Ovary (tissue), 3 donors: ENCODE measurements around the gene LTB4R.

ENCODE experiments used
- CTCF ChIP-seq, 3 donors: fragments of 450-650 bp in 2 of 3; fragments of 200-600 bp in 1 of 3; IDR thresholded peaks; one replicate each; pipeline versions ENCODE4 v1.5.1 to v1.8.0; 2016 to 2022; ENCODE audit warnings: antibody characterized with exemption in 3 of 3, mild to moderate bottlenecking in 1 of 3
- EP300 ChIP-seq: sonication (generic); formaldehyde crosslinking; IDR thresholded peaks from one replicate; pipeline ENCODE4 v1.6.1; 2017; ENCODE audit warnings: antibody characterized with exemption
- POLR2A ChIP-seq: fragments of 450-650 bp; IDR thresholded peaks from one replicate; pipeline ENCODE4 v1.6.1; 2017; ENCODE audit warnings: antibody characterized with exemption, mild to moderate bottlenecking, moderate library complexity
- donor health status: DM: no; HTN: no; CAD: no.

GRCh38 chr14:24323341-24323740 lies 12.0 kb downstream of the LTB4R start:
- TF ChIP-seq CTCF (IDR thresholded peaks at IDR 0.05) (no peak), EP300 (no peak), POLR2A (no peak)
